HG03558 (cell line): ENCODE measurements around the gene FSHR.

Experiments used
- ATAC-seq: cut with Tn5 transposase; IDR thresholded peaks from one replicate; pipeline ENCODE4 v1.9.1; 2021; ENCODE audit warnings: moderate number of reproducible peaks; ENCODE audit not compliant: unreplicated experiment; ENCODE audit errors: extremely low read depth

Gene FSHR

DNA sequence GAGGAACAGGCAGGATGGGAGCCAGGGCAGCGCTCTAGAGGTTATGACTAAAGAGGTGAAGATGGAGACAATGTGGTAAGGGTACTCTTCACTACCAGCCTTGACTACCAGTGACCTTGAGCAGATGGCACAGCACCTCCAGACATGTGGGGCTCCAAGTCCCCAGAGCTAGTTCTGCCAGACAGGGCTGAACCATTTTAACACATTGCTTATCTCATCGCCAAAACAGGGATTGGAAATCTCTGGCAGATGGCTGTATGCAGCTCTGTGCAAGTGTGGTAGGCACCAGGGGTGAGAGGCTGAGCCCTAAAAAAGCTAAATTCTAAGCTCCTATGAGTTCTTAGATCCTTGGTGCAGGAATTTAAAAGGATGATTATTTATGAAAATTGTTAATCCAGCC, 41.3 kb downstream of the FSHR start:
- no peak for ATAC-seq

GRCh38 chr2:49111456-49111855, 42.9 kb downstream of the FSHR start:
- ATAC-seq = no peak

- no peak for ATAC-seq
Observed at GRCh38 chr2:49111006-49111405, 43.3 kb downstream of the FSHR start.

GRCh38 chr2:49110571-49110970, 43.7 kb downstream of the FSHR start:
- ATAC-seq = no peak

DNA sequence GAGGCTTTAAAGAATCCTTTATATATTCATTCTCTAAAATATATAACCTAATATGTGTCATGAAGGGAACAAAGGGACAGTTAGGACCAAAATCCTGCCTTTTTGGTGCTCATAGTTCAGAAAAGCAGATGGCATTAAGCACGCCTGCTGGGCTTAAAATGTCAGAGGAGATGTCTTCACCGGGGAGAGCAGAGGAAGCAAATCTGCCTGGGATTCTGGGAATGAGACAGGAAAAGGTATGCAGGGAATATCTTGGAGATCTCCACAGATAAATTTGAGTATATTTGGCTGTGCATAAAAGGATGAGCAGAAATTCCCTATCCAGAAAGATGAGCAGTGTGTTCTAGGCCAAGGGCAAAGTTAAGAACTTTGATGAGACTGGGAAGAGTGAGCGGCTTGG, 45.5 kb downstream of the FSHR start:
- no peak for ATAC-seq

GRCh38 chr2:49108436-49108835, 45.9 kb downstream of the FSHR start:
- no peak for ATAC-seq

DNA sequence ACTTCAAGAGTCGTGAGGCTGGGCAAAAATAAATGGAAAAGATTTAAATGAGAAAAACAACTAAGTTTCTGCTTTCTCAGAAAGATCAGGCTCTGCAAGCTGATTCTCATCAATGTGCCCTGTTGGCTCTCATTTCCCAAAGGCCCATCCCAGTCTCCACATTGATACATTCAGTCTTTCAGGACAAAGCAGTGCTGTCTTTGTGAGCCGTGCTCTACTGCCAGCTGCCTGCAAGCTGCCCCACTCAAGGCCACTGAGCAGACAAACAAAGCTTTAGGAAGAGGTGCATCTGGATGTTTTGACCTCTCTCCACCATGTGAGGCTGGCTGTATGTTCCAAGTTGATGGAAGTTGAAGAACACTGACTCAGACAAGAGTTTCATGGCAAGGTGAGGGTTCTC, 48.8 kb downstream of the FSHR start:
- ATAC-seq = no peak

- no peak for ATAC-seq
Observed at GRCh38 chr2:49102146-49102545, 52.2 kb downstream of the FSHR start.

- no peak for ATAC-seq
Observed at GRCh38 chr2:49080681-49081080, 73.6 kb downstream of the FSHR start.

GRCh38 chr2:49070716-49071115, 83.6 kb downstream of the FSHR start:
- ATAC-seq = no peak

- no peak for ATAC-seq
Observed at GRCh38 chr2:49069829-49070228, 84.5 kb downstream of the FSHR start.

DNA sequence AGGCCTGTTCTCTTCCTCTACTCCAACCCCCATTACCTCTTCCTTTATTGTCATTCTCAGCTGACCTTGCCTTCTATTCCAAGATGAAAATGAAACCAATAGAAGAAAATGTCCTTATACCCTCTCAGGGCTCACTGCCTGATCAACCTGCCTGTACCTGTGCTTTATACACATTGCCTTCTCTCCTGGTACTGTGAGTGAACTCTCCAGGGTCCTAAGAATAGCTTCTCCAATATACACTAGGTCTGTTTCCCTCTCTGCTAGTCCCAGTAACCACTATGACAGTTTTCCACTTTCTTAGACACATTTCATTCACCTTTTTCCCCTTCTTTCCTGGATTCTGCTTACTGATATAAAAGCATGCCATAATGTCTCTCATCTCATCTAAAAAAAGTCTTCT, 85.7 kb downstream of the FSHR start:
- no peak for ATAC-seq

DNA sequence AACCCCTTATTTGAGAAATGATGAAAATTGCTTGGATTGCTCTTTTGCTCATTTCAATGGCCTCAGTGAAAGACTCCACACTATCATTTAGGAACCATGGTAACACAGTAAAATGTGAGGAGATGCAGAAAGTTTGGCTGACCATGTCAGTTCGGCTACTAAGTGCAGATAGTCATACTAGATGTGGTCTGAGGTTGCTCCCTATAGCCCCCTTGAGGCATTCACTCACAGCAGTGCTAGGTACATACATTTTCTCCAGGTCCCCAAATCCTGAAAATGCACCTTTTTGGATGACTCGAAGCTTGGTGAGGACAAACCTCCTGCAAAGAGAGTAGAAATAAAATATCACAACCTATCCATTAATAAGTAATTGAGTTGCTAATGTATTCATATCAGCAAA, 86.3 kb downstream of the FSHR start:
- no peak for ATAC-seq

GRCh38 chr2:49053156-49053555, 101.2 kb downstream of the FSHR start:
- ATAC-seq = no peak

- ATAC-seq = no peak
Observed at GRCh38 chr2:49050265-49050664, 104.0 kb downstream of the FSHR start.

- ATAC-seq = no peak
Observed at GRCh38 chr2:49049161-49049560, 105.2 kb downstream of the FSHR start.

DNA sequence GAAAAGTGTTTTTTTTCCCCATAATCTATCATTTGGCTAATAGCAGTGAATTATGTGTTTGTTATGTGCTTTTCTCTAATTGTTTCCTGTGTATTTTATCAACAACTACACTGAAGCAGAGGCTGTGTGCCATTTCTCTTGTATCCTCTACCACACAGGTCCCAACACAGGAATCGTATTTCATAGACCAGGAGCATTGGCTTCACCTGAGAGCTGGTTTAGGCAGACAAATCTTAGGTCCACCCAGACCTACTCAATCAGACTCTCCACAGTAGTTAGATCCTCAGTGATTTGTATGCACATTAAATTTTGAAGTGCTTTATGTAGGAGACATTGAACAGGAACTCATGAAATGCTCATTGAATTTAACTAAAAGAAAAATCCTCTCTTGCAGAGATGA, 109.2 kb downstream of the FSHR start:
- ATAC-seq = no peak

DNA sequence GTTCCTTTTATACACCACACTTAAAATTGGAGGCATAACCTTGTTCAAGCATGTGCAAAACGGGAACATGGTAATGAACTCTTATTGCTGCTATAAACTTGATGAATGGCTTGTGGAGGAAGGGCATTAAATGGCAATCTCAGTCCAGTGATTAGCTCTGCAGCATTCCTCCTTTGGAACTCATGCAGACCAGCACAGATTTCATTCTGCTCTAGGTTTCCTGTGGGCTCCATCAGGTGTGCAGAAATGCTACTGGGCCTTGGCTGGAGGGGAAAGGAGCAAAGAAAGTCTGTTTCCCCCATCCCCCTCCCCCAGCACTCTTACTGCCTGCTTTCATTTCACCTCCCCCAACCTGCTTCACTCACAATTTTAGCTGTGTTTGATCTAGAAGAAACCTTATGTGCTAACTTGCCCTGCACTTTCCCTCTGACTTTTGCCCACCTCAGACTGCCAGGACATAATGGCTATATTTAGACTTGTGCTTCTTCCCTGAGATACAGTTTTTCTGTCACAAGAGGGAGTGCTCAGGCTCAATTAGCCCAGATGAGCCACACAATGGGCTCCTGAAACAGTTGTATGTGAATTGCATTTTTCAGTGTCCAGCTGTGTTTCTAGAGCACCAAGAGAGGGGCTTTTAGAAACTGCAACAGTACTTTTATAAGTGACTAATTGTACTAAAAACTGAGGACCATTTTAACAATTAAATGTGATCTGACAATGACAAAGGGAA, 109.8 kb downstream of the FSHR start:
- no peak for ATAC-seq

DNA sequence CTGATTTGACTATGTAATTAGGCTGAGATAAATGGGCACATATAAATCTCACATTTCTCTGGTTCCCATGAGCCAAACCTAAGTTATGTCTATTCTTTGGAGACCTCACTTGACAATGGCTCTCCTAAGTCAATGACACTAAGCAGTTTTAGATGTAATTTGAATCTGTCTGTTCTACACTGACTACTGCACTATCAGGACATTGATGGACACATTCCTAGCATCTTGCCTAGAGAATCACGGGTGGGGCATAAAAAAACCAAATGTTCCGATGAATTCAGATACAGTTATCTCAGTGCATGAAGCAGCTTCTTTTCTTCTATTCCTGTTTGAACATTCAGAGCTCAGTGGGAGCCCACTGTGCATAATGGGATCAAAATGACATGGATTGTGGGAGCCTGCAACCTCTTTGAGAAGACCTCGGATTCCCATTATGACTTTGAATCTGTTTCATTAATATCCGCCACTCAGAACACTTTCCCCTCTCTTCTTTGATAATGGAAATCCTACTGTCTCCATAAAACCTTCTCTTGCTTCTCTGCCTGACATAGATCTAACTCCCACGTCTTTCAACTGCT, 110.8 kb downstream of the FSHR start:
- no peak for ATAC-seq

- ATAC-seq = no peak
Observed at GRCh38 chr2:49042488-49042887, 111.8 kb downstream of the FSHR start.

DNA sequence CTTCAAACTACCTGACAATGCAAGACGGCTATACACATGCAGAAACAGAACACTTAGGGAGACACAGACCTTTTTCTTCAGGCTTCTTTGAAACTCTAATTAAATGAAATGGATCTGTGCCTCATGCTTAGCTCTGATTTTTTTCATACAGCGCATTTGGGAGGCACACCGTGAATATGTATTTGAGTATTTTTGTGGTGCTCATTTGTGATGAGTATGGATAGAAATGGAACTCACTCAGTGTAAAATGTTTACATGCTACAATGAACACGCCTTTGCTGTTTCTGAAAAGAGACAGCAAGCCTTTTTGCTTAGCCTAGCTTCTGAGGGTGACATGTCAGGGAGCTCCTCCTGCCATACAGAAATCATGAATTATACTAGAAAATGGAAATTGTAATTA, 113.3 kb downstream of the FSHR start:
- ATAC-seq = no peak

DNA sequence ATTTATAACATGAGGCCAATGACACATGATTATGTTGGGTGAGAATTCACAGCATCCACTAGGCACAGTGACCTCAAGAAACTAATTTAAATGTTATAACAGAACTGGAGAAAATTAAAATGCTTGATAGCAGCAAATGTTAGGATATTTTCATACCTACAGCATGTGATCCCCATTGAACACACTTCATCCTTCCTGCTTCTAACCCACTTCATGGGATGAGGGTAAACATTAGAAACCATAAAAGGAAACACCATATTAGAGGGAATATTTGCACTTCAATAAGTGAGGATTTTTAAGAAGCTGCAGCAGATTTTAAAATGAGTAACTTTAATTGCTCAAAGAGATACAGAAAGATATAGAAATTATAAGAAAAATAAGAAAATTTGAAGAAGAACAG, 117.1 kb downstream of the FSHR start:
- ATAC-seq = no peak
